ENCODE data around the gene NOX1. TPM values are rescaled to one million over a fixed set of nuclear protein-coding genes. Genes with fewer than 3 reads are reported as not detected.

The NOX1 gene
- total RNA-seq, result 1.5 and 3.1 TPM in 2 replicates
- polyA plus RNA-seq, result 6.4 and 6.7 TPM in 2 replicates

GRCh38 chrX:100874325-100874724, at the start of gene NOX1:
NOX1 (minus strand) TSS chrX:100874359; CDS start chrX:100874139, 220 bp downstream.
- H3K36me3 ChIP-seq, result no peaks in the 10 kb centered on the region
- no peak for TF ChIP-seq CTCF (IDR thresholded peaks at IDR 0.05; ENCODE audit: low read depth, low read length)
- H3K27ac ChIP-seq, result no peak within 1 kb of the TSS
- DNase-seq (ENCODE audit: low read depth in 1 of 2, low spot score in 1 of 2), result no peak
- H3K4me1 ChIP-seq (ENCODE audit: low read depth), result no peaks in the 10 kb centered on the region
- H3K4me3 ChIP-seq, result no peak within 1 kb of the TSS
- H3K9me3 ChIP-seq (ENCODE audit: low read depth), result no peaks in the 10 kb centered on the region
- no peaks in the 10 kb centered on the region for H3K27me3 ChIP-seq

- no peak for DNase-seq (ENCODE audit: low read depth in 1 of 2, low spot score in 1 of 2)
- H3K4me3 ChIP-seq, result no peak overlapping the region
- TF ChIP-seq CTCF (IDR thresholded peaks at IDR 0.05; ENCODE audit: low read depth, low read length), result no peak
- H3K27me3 ChIP-seq, result no peaks in the 10 kb centered on the region
- no peaks in the 10 kb centered on the region for H3K9me3 ChIP-seq (ENCODE audit: low read depth)
- H3K27ac ChIP-seq, result no peak overlapping the region
- no peaks in the 10 kb centered on the region for H3K36me3 ChIP-seq
- H3K4me1 ChIP-seq (ENCODE audit: low read depth), result no peaks in the 10 kb centered on the region
These were observed 41.4 kb upstream of the NOX1 start for GRCh38 chrX:100915562-100915961.

- no peaks in the 10 kb centered on the region for H3K4me1 ChIP-seq (ENCODE audit: low read depth)
- DNase-seq (ENCODE audit: low read depth in 1 of 2, low spot score in 1 of 2), result no peak
- no peak overlapping the region for H3K27ac ChIP-seq
- no peak overlapping the region for H3K4me3 ChIP-seq
- H3K36me3 ChIP-seq, result no peaks in the 10 kb centered on the region
- no peaks in the 10 kb centered on the region for H3K27me3 ChIP-seq
- no peak for TF ChIP-seq CTCF (IDR thresholded peaks at IDR 0.05; ENCODE audit: low read depth, low read length)
- H3K9me3 ChIP-seq (ENCODE audit: low read depth), result no peaks in the 10 kb centered on the region
These were observed 39.0 kb upstream of the NOX1 start for GRCh38 chrX:100913111-100913510.

- no peaks in the 10 kb centered on the region for H3K36me3 ChIP-seq
- no peak for DNase-seq (ENCODE audit: low read depth in 1 of 2, low spot score in 1 of 2)
These were observed 37.6 kb upstream of the NOX1 start for GRCh38 chrX:100911731-100912130.

GRCh38 chrX:100905620-100906019, 31.5 kb upstream of the NOX1 start:
- Histone ChIP-seq H3K27me3 (no peaks in the 10 kb centered on the region), H3K9me3 (ENCODE audit: low read depth) (no peaks in the 10 kb centered on the region), H3K27ac (no peak overlapping the region), H3K4me1 (ENCODE audit: low read depth) (no peaks in the 10 kb centered on the region), H3K36me3 (no peaks in the 10 kb centered on the region), H3K4me3 (no peak overlapping the region)
- DNase-seq (ENCODE audit: low read depth in 1 of 2, low spot score in 1 of 2), result no peak
- no peak for TF ChIP-seq CTCF (IDR thresholded peaks at IDR 0.05; ENCODE audit: low read depth, low read length)

More at GRCh38 chrX:100911731-100912130, 37.6 kb upstream of the NOX1 start:
- no peak for TF ChIP-seq CTCF (IDR thresholded peaks at IDR 0.05; ENCODE audit: low read depth, low read length)
- no peaks in the 10 kb centered on the region for H3K9me3 ChIP-seq (ENCODE audit: low read depth)
- H3K4me3 ChIP-seq, result no peak overlapping the region
- no peaks in the 10 kb centered on the region for H3K27me3 ChIP-seq
- no peak overlapping the region for H3K27ac ChIP-seq
- H3K4me1 ChIP-seq (ENCODE audit: low read depth), result no peaks in the 10 kb centered on the region

GRCh38 chrX:100904433-100904832, 30.3 kb upstream of the NOX1 start:
- TF ChIP-seq CTCF (IDR thresholded peaks at IDR 0.05; ENCODE audit: low read depth, low read length), result no peak
- Histone ChIP-seq H3K27ac (no peak overlapping the region), H3K4me3 (no peak overlapping the region), H3K4me1 (ENCODE audit: low read depth) (no peaks in the 10 kb centered on the region), H3K27me3 (no peaks in the 10 kb centered on the region), H3K9me3 (ENCODE audit: low read depth) (no peaks in the 10 kb centered on the region), H3K36me3 (no peaks in the 10 kb centered on the region)
- no peak for DNase-seq (ENCODE audit: low read depth in 1 of 2, low spot score in 1 of 2)

Data from cardiac muscle cell (in vitro differentiated cells and primary cell).